WERI-Rb-1 (cell line): ENCODE data around the gene SLC39A8.

Source experiments
- DNase-seq: peaks from one replicate; pipeline ENCODE4 v3.0.0-alpha.2; 2020
- H3K27ac ChIP-seq: fragments of 250-450 bp; sonication (Bioruptor Pico); 2 replicates; pipeline ENCODE4 v1.5.1; 2020; ENCODE audit warnings: mild to moderate bottlenecking, moderate library complexity
- H3K27me3 ChIP-seq: fragments of 250-450 bp; sonication (Bioruptor Pico); 2 replicates; pipeline ENCODE4 v1.5.1; 2021; ENCODE audit warnings: mild to moderate bottlenecking, low read depth, moderate library complexity; ENCODE audit not compliant: insufficient read depth, severe bottlenecking
- H3K36me3 ChIP-seq: fragments of 250-450 bp; sonication (Bioruptor Pico); 2 replicates; pipeline ENCODE4 v1.5.1; 2020; ENCODE audit warnings: mild to moderate bottlenecking, moderate library complexity
- H3K4me3 ChIP-seq: 2 replicates; pipeline ENCODE4 v1.5.1; 2011; ENCODE audit warnings: low read depth, mild to moderate bottlenecking, control low read depth, low read length
- H3K9me3 ChIP-seq: fragments of 250-450 bp; sonication (Bioruptor Pico); 2 replicates; pipeline ENCODE4 v1.5.1; 2021; ENCODE audit warnings: mild to moderate bottlenecking, moderate library complexity; ENCODE audit not compliant: severe bottlenecking
- TF ChIP-seq, protein P1 (sequence below): IDR thresholded peaks from 2 replicates; pipeline ENCODE4 v1.5.1; 2011; ENCODE audit warnings: low read depth, mild to moderate bottlenecking, control low read depth, inconsistent platforms, low read length

The SLC39A8 gene

DNA sequence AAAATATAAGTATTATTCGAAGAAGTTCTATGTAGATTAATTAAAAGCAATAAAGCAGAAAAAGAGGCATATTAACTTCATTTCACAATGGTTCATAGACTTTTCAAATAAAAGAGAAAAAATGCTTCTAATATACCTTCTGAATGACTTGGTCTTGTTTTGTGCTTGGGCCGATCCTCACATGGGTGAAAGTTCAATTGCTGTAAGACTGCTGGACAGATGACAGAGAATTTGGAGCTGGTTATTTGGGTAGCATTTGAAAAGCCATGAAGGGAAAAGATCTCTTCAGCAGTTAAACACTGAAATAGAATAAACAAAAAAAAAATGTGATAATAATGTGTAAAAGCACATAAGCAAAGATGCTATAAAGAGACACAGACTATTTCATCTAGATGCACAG, 29.8 kb downstream of the SLC39A8 start:
- no peaks in the 10 kb centered on the region for H3K27me3 ChIP-seq
- H3K4me3 ChIP-seq = no peak overlapping the region
- H3K9me3 ChIP-seq = no peaks in the 10 kb centered on the region
- TF ChIP-seq, protein P1, sequence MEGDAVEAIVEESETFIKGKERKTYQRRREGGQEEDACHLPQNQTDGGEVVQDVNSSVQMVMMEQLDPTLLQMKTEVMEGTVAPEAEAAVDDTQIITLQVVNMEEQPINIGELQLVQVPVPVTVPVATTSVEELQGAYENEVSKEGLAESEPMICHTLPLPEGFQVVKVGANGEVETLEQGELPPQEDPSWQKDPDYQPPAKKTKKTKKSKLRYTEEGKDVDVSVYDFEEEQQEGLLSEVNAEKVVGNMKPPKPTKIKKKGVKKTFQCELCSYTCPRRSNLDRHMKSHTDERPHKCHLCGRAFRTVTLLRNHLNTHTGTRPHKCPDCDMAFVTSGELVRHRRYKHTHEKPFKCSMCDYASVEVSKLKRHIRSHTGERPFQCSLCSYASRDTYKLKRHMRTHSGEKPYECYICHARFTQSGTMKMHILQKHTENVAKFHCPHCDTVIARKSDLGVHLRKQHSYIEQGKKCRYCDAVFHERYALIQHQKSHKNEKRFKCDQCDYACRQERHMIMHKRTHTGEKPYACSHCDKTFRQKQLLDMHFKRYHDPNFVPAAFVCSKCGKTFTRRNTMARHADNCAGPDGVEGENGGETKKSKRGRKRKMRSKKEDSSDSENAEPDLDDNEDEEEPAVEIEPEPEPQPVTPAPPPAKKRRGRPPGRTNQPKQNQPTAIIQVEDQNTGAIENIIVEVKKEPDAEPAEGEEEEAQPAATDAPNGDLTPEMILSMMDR = no peak
- DNase-seq = no peak
- H3K27ac ChIP-seq = no peak overlapping the region
- no peaks in the 10 kb centered on the region for H3K36me3 ChIP-seq

DNA sequence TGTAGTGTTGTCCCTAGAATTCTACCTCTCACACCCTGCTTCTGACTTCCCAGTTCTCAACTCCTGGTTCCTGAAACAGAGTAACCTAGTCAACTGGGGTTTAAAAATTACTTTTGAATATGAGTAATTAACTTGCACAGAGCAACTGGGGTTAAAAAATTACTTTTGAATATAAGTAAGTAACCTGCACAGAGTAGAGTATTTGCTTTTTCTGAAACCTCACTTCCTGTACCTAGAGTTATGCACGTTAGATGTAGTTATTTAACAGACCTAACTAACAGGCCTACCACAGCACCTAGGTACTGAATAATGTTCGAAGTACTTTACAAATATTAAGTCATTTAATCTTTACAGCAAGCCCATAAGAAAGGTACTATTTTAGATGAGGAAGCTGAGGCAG, 32.9 kb downstream of the SLC39A8 start:
- TF ChIP-seq, protein P1 = no peak
- Histone ChIP-seq H3K9me3 (no peaks in the 10 kb centered on the region), H3K27me3 (no peaks in the 10 kb centered on the region), H3K36me3 (no peaks in the 10 kb centered on the region), H3K27ac (no peak overlapping the region), H3K4me3 (no peak overlapping the region)
- no peak for DNase-seq

DNA sequence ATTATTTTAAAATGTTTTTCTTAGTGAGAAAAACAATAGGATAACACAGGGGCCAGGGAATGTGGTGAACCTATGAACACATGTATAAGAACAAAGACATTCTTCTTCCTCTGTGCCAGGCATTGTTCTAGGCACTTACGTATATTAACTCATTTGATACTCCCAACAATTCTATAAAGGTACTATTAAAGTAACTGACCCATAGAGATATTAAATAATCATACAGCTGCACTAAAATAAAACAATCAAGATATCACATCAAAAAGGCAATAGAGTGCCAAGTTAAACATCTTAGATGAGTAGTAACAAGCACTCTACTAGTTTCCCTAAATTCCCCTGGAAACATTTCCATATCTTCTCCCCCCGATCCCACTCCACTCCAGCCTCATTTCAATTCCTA, 33.4 kb downstream of the SLC39A8 start:
- TF ChIP-seq, protein P1 = no peak
- Histone ChIP-seq H3K4me3 (no peak overlapping the region), H3K27ac (no peak overlapping the region), H3K27me3 (no peaks in the 10 kb centered on the region), H3K9me3 (no peaks in the 10 kb centered on the region), H3K36me3 (no peaks in the 10 kb centered on the region)
- DNase-seq = no peak

DNA sequence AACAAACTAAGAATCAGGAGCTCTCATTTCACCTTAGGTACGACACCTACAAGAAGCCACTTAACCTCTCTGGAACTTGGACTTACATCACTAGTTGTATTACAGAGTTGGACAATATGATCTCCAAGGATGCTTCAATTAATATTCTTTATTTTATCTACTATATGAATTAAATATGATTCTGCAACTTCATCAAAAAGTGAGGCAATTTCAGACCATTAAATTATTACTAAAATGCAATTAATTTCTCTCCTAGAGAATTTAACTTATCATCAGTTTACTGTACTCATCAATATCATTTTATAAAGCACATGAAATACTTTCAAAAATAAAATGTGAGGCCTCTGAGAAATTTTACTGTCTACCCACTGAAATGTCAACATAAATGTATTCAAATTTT, 33.9 kb downstream of the SLC39A8 start:
- no peak for DNase-seq
- Histone ChIP-seq H3K27ac (no peak overlapping the region), H3K9me3 (no peaks in the 10 kb centered on the region), H3K27me3 (no peaks in the 10 kb centered on the region), H3K4me3 (no peak overlapping the region), H3K36me3 (no peaks in the 10 kb centered on the region)
- TF ChIP-seq, protein P1 = no peak

DNA sequence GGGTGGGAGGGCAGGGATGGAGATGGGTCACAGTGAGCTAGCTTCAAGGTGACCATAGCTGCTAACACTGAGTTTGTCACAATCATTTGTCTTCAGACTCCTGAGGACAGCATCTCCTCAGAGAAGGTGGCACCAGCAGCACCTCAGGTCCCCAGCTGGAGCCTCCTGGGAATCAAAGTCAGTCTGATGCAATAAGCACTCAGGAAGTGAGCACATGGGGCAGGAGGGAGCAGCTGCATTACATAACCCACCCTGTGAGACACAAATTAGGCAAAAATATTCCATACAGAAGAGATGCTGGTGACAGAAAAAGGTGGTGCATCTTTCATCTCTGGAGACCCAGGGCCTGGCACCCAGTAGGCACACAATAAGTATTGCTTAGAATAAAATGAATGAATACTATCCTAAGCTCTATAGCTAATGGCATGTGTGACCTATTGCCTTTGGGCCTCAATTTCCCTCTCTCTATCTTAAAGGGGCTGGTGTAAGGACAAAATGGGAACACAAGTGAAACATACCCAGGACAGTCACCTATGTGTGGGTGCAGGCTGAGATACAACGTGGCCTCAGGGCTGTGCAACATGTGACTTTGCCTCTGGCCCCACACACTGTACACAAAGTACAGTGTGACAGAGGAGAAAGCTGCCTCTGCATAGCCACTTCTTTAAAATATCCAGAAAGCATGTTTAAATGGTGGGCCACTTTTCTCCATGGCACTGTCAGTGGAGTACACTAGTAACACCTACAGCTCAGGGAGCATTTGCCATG, 37.1 kb downstream of the SLC39A8 start:
- Histone ChIP-seq H3K4me3 (no peak overlapping the region), H3K9me3 (no peaks in the 10 kb centered on the region), H3K36me3 (peaks cover 10% of the 10 kb centered on the region), H3K27ac (no peak overlapping the region), H3K27me3 (no peaks in the 10 kb centered on the region)
- TF ChIP-seq, protein P1 = no peak
- no peak for DNase-seq

DNA sequence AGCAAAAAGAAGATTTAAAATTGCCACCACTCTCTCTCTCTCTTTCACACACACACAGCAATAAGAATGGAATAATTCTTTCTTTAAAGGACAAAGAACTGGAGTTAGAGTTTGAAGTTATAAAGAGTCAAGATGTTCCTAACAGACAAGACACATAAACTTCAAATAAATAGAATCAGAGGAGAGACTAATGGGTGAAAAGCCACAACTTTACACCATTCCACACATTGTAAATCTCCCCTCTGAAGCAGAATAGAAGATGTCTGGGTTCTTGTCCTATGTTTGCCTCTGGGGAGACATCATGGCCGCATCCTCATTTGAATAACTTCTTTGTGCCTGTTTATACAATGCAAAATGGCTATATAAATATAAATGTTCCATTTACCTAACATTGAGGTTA, 39.6 kb downstream of the SLC39A8 start:
- DNase-seq = no peak
- Histone ChIP-seq H3K27ac (no peak overlapping the region), H3K4me3 (no peak overlapping the region), H3K27me3 (no peaks in the 10 kb centered on the region), H3K36me3 (peaks cover 10% of the 10 kb centered on the region), H3K9me3 (no peaks in the 10 kb centered on the region)
- TF ChIP-seq, protein P1 = no peak
